ENCODE data around the gene KRI1. TPM values are rescaled to one million over a fixed set of nuclear protein-coding genes. Genes with fewer than 3 reads are reported as not detected.
A peak's percentile ranks its signal among the peaks of the same experiment; 100 is the strongest.

The KRI1 gene
- total RNA-seq, 1 experiment from 2014 or later: 57.4 TPM

GRCh38 chr19:10553087-10553667 is 12.6 kb downstream of the KRI1 start:
- no peak overlapping the region for H3K4ac ChIP-seq (ENCODE audit: low read depth, low read length)
- H4K91ac ChIP-seq (ENCODE audit: insufficient read length, low read depth, low read length): no peak overlapping the region
- H3K4me3 Mint-ChIP-seq: no peak overlapping the region
- peaks cover under 1% of the 10 kb centered on the region for H4K20me1 ChIP-seq (ENCODE audit: control insufficient read depth, insufficient read depth, insufficient read length)
- no peak overlapping the region for H3K23ac ChIP-seq (ENCODE audit: insufficient read length, low read depth, low read length)
- no peaks in the 10 kb centered on the region for H3K9me3 Mint-ChIP-seq
- no peak overlapping the region for H3K14ac ChIP-seq (ENCODE audit: insufficient read depth, low read length)
- no peak overlapping the region for H2BK15ac ChIP-seq (ENCODE audit: low read depth, low read length)
- H2BK12ac ChIP-seq (ENCODE audit: insufficient read length, low read depth, low read length): no peak overlapping the region
- no peaks in the 10 kb centered on the region for H3K79me2 ChIP-seq (ENCODE audit: insufficient read depth, low read length)
- peak overlapping the region; percentile 28 for H3K56ac ChIP-seq (ENCODE audit: insufficient read length, low read depth, low read length)
- no peaks in the 10 kb centered on the region for H3K9me3 ChIP-seq (ENCODE audit: control insufficient read depth, low read depth, low read length)
- H3K18ac ChIP-seq (ENCODE audit: insufficient read length, low read depth, low read length): no peak overlapping the region
- H3K36me3 Mint-ChIP-seq (ENCODE audit: insufficient read depth in 1 of 3, low read depth in 3 of 3): peaks cover 36 to 92% (median 77%) of the 10 kb centered on the region in 3 experiments; a peak in 6 of 7 replicates
- H3K27me3 Mint-ChIP-seq (ENCODE audit: low read depth): no peaks in the 10 kb centered on the region
- no peak overlapping the region for H2BK5ac ChIP-seq (ENCODE audit: insufficient read length, low read length)
- no peak overlapping the region for H3T11ph ChIP-seq (ENCODE audit: low read length)
- H3K23me2 ChIP-seq (ENCODE audit: insufficient read length, low read depth, low read length, poor library complexity, severe bottlenecking): no peaks in the 10 kb centered on the region
- TF ChIP-seq CTCF (conservative IDR thresholded peaks at IDR 0.05): no peak
- no peak overlapping the region for H3K4me2 ChIP-seq (ENCODE audit: insufficient read depth, insufficient read length, low read length)
- H3K4me1 ChIP-seq (ENCODE audit: insufficient read depth, low read length): no peaks in the 10 kb centered on the region
- no CpG with 5 or more reads among the region's 13 CpGs for WGBS (ENCODE audit: extremely low coverage, insufficient read length, low lambda C conversion rate)
- no peak overlapping the region for H2BK120ac ChIP-seq (ENCODE audit: low read depth, low read length, poor library complexity, severe bottlenecking)
- no peak for DNase-seq
- no peaks in the 10 kb centered on the region for H3K79me1 ChIP-seq (ENCODE audit: insufficient read depth, low read depth, low read length, poor library complexity, severe bottlenecking)
- no peak overlapping the region for H2AK5ac ChIP-seq (ENCODE audit: insufficient read length, low read length)
- H3K27me3 ChIP-seq (ENCODE audit: insufficient read depth, low read length): no peaks in the 10 kb centered on the region
- H3K27ac ChIP-seq (ENCODE audit: insufficient read length, low read depth, low read length): no peak overlapping the region
- no peak overlapping the region for H2BK20ac ChIP-seq (ENCODE audit: low read depth, low read length, poor library complexity, severe bottlenecking)
- H4K8ac ChIP-seq (replicated peaks; ENCODE audit: insufficient read length, low read depth, low read length): no peak overlapping the region
- H3K4me1 Mint-ChIP-seq: no peaks in the 10 kb centered on the region
- no peak overlapping the region for H2AFZ ChIP-seq (ENCODE audit: low read length)
- H3K27ac Mint-ChIP-seq: peak overlapping the region in 1 of 3 experiments; percentile 53; a peak in 1 of 7 replicates
- H3K9ac ChIP-seq (ENCODE audit: extremely low read depth, insufficient read length, low read length): no peak overlapping the region
- no peak overlapping the region for H4K5ac ChIP-seq (ENCODE audit: insufficient read length, low read depth, low read length)
